AG09309 (cell line): ENCODE results near the gene GPC5.

ENCODE experiments used
- DNase-seq: peaks from one replicate; pipeline ENCODE4 v3.0.0-alpha.2; 2010; ENCODE audit warnings: low read depth
- H3K4me3 ChIP-seq: 2 replicates; pipeline ENCODE4 v1.5.1; 2011; ENCODE audit warnings: mild to moderate bottlenecking, low read depth, low read length, moderate library complexity; ENCODE audit not compliant: control insufficient read depth
- CTCF ChIP-seq: IDR thresholded peaks from 2 replicates; pipeline ENCODE4 v1.5.1; 2011; ENCODE audit warnings: mild to moderate bottlenecking, low read depth, low read length, inconsistent platforms; ENCODE audit not compliant: insufficient read depth, control insufficient read depth; ENCODE audit errors: missing control alignments

Gene GPC5

GRCh38 chr13:92097337-92097903 is 699.0 kb downstream of the GPC5 start:
- H3K4me3 ChIP-seq = no peak overlapping the region
- DNase-seq = no peak
- no peak for TF ChIP-seq CTCF

GRCh38 chr13:92101801-92102200 is 703.4 kb downstream of the GPC5 start:
- no peak for DNase-seq
- TF ChIP-seq CTCF = no peak

GRCh38 chr13:92103689-92104153 is 705.3 kb downstream of the GPC5 start:
- DNase-seq = no peak
- H3K4me3 ChIP-seq = no peak overlapping the region
- TF ChIP-seq CTCF = no peak

More at GRCh38 chr13:92101801-92102200, 703.4 kb downstream of the GPC5 start:
- no peak overlapping the region for H3K4me3 ChIP-seq

- TF ChIP-seq CTCF = no peak
- H3K4me3 ChIP-seq = no peak overlapping the region
- no peak for DNase-seq
These were observed 723.9 kb downstream of the GPC5 start for GRCh38 chr13:92122186-92122853.

- no peak overlapping the region for H3K4me3 ChIP-seq
- TF ChIP-seq CTCF = no peak
- no peak for DNase-seq
These were observed 728.0 kb downstream of the GPC5 start for GRCh38 chr13:92126399-92126798.

GRCh38 chr13:92135509-92135908 is 737.1 kb downstream of the GPC5 start:
- H3K4me3 ChIP-seq = no peak overlapping the region
- DNase-seq = no peak
- no peak for TF ChIP-seq CTCF
